Astrocyte (in vitro differentiated cells and primary cell): ENCODE results near the gene EPS15. TPM values are rescaled to one million over a fixed set of nuclear protein-coding genes. Genes with fewer than 3 reads are reported as not detected.

Source experiments
- DNase-seq: peaks from one replicate; pipeline ENCODE4 v3.0.0-alpha.2; 2010; ENCODE audit warnings: low read depth
- FAIRE-seq: peaks from 2 replicates; lab custom pipeline; 2011; peaks lifted over from hg19 to GRCh38; lab: Jason Lieb, UNC
- H2AFZ ChIP-seq: 2 replicates; pipeline ENCODE4 v1.6.0; 2012; ENCODE audit warnings: low read depth, low read length, inconsistent platforms
- H3K27ac ChIP-seq: 2 replicates; pipeline ENCODE4 v1.5.1; 2011; ENCODE audit warnings: low read depth, low read length, inconsistent platforms
- H3K27me3 ChIP-seq: 2 replicates; pipeline ENCODE4 v1.6.0; 2011; ENCODE audit warnings: low read length, inconsistent platforms; ENCODE audit not compliant: insufficient read depth
- H3K36me3 ChIP-seq: 2 replicates; pipeline ENCODE4 v1.5.1; 2011; ENCODE audit warnings: low read length, inconsistent platforms; ENCODE audit not compliant: insufficient read depth
- H3K4me1 ChIP-seq: 2 replicates; pipeline ENCODE4 v1.5.1; 2011; ENCODE audit warnings: low read length, inconsistent platforms; ENCODE audit not compliant: insufficient read depth
- H3K4me2 ChIP-seq: 2 replicates; pipeline ENCODE4 v1.6.0; 2012; ENCODE audit warnings: low read length, inconsistent platforms
- H3K4me3 ChIP-seq: 2 replicates; pipeline ENCODE4 v1.5.1; 2011; ENCODE audit warnings: low read depth, mild to moderate bottlenecking, low read length, inconsistent platforms; ENCODE audit not compliant: insufficient read depth
- H3K79me2 ChIP-seq: 2 replicates; pipeline ENCODE4 v1.6.0; 2012; ENCODE audit warnings: mild to moderate bottlenecking, low read length, inconsistent platforms; ENCODE audit not compliant: insufficient read depth
- H3K9ac ChIP-seq: 2 replicates; pipeline ENCODE4 v1.6.0; 2012; ENCODE audit warnings: mild to moderate bottlenecking, low read length, inconsistent platforms
- H3K9me3 ChIP-seq: 2 replicates; pipeline ENCODE4 v1.5.1; 2012; ENCODE audit warnings: low read depth, mild to moderate bottlenecking, low read length, inconsistent platforms; ENCODE audit not compliant: insufficient read depth
- H4K20me1 ChIP-seq: 2 replicates; pipeline ENCODE4 v1.6.0; 2012; ENCODE audit warnings: low read length, inconsistent platforms; ENCODE audit not compliant: insufficient read depth
- H3K27ac Mint-ChIP-seq: one replicate; pipeline ENCODE4 v1.8.0; 2021; ENCODE audit warnings: mild to moderate bottlenecking, mixed read lengths; ENCODE audit not compliant: unreplicated experiment
- H3K27me3 Mint-ChIP-seq: one replicate; pipeline ENCODE4 v1.8.0; 2021; ENCODE audit warnings: low read depth, mixed read lengths; ENCODE audit not compliant: unreplicated experiment
- H3K36me3 Mint-ChIP-seq: one replicate; pipeline ENCODE4 v1.8.0; 2021; ENCODE audit warnings: low read depth, mixed read lengths; ENCODE audit not compliant: unreplicated experiment
- H3K4me1 Mint-ChIP-seq: one replicate; pipeline ENCODE4 v1.8.0; 2021; ENCODE audit warnings: low read depth, mixed read lengths; ENCODE audit not compliant: unreplicated experiment
- H3K4me3 Mint-ChIP-seq: one replicate; pipeline ENCODE4 v1.8.0; 2021; ENCODE audit warnings: mild to moderate bottlenecking, moderate library complexity, mixed read lengths; ENCODE audit not compliant: unreplicated experiment
- H3K9me3 Mint-ChIP-seq: one replicate; pipeline ENCODE4 v1.8.0; 2021; ENCODE audit warnings: mild to moderate bottlenecking, mixed read lengths; ENCODE audit not compliant: unreplicated experiment
- CTCF ChIP-seq: IDR thresholded peaks from 2 replicates; pipeline ENCODE4 v1.5.1; 2011; ENCODE audit warnings: low read depth, mild to moderate bottlenecking, inconsistent platforms, low read length, moderate library complexity; ENCODE audit not compliant: insufficient read depth
- EZH2 ChIP-seq: IDR thresholded peaks from 2 replicates; pipeline ENCODE4 v1.6.1; 2012; ENCODE audit warnings: mild to moderate bottlenecking, low read length, inconsistent platforms; ENCODE audit not compliant: insufficient read depth
- total RNA-seq: library from RNA; stranded (reverse); gene quantifications from 2 replicates; pipeline ENCODE4 v1.2.1, GENCODE V29; 2021

Gene EPS15
- total RNA-seq, 1 donor from 2014 or later, result 70.6 TPM

GRCh38 chr1:51558375-51558924 lies 39.4 kb upstream of the EPS15 start:
- peak; percentile 73 for DNase-seq
- Histone ChIP-seq H3K4me3 (no peak overlapping the region), H3K4me1 (peaks cover 9% of the 10 kb centered on the region), H2AFZ (peak overlapping the region; percentile 11), H3K79me2 (no peaks in the 10 kb centered on the region), H4K20me1 (no peaks in the 10 kb centered on the region), H3K4me2 (peak overlapping the region; percentile 64), H3K36me3 (no peaks in the 10 kb centered on the region), H3K27ac (peak overlapping the region; percentile 15), H3K9ac (peak overlapping the region; percentile 18), H3K27me3 (no peaks in the 10 kb centered on the region), H3K9me3 (no peaks in the 10 kb centered on the region)
- Mint-ChIP-seq H3K36me3 (no peaks in the 10 kb centered on the region), H3K4me3 (no peak overlapping the region), H3K27me3 (no peaks in the 10 kb centered on the region), H3K4me1 (peaks cover 15% of the 10 kb centered on the region), H3K27ac (peak overlapping the region; percentile 80), H3K9me3 (no peaks in the 10 kb centered on the region)
- no peak for TF ChIP-seq CTCF
- peak; percentile 91 for FAIRE-seq

- H3K9me3 ChIP-seq, result no peaks in the 10 kb centered on the region
- no peak overlapping the region for H3K9ac ChIP-seq
- H3K27ac ChIP-seq, result no peak overlapping the region
- FAIRE-seq (no peak), DNase-seq (no peak)
- no peak overlapping the region for H3K4me3 ChIP-seq
- H3K36me3 Mint-ChIP-seq, result no peaks in the 10 kb centered on the region
- H4K20me1 ChIP-seq, result no peaks in the 10 kb centered on the region
- H3K27me3 ChIP-seq, result no peaks in the 10 kb centered on the region
- H2AFZ ChIP-seq, result no peak overlapping the region
- H3K27ac Mint-ChIP-seq, result no peak overlapping the region
- H3K4me1 Mint-ChIP-seq, result peaks cover 15% of the 10 kb centered on the region
- H3K4me2 ChIP-seq, result no peak overlapping the region
- TF ChIP-seq CTCF, result no peak
- no peak for TF ChIP-seq EZH2
- H3K9me3 Mint-ChIP-seq, result no peaks in the 10 kb centered on the region
- H3K4me1 ChIP-seq, result peaks cover 9% of the 10 kb centered on the region
- H3K27me3 Mint-ChIP-seq, result no peaks in the 10 kb centered on the region
- H3K4me3 Mint-ChIP-seq, result no peak overlapping the region
- H3K36me3 ChIP-seq, result no peaks in the 10 kb centered on the region
- H3K79me2 ChIP-seq, result no peaks in the 10 kb centered on the region
Measured at GRCh38 chr1:51557168-51557567, 38.1 kb upstream of the EPS15 start.

GRCh38 chr1:51555866-51556619 lies 37.0 kb upstream of the EPS15 start:
- no peaks in the 10 kb centered on the region for H3K27me3 Mint-ChIP-seq
- no peak for DNase-seq
- Histone ChIP-seq H3K4me3 (no peak overlapping the region), H3K27ac (no peak overlapping the region), H3K27me3 (no peaks in the 10 kb centered on the region), H3K9me3 (no peaks in the 10 kb centered on the region), H3K9ac (no peak overlapping the region), H2AFZ (no peak overlapping the region), H4K20me1 (no peaks in the 10 kb centered on the region), H3K4me2 (no peak overlapping the region), H3K4me1 (peaks cover 9% of the 10 kb centered on the region), H3K79me2 (no peaks in the 10 kb centered on the region), H3K36me3 (no peaks in the 10 kb centered on the region)
- no peak for FAIRE-seq
- TF ChIP-seq CTCF (no peak), EZH2 (no peak)
- peaks cover 15% of the 10 kb centered on the region for H3K4me1 Mint-ChIP-seq
- no peaks in the 10 kb centered on the region for H3K9me3 Mint-ChIP-seq
- H3K27ac Mint-ChIP-seq, result no peak overlapping the region
- H3K4me3 Mint-ChIP-seq, result no peak overlapping the region
- no peaks in the 10 kb centered on the region for H3K36me3 Mint-ChIP-seq
